Glutamatergic neuron (in vitro differentiated cells): ENCODE data around the gene MAP4K4. TPM values are rescaled to one million over a fixed set of nuclear protein-coding genes. Genes with fewer than 3 reads are reported as not detected.
"Not testable (repeated sequence)": the region's sequence is repeated elsewhere in the genome, so short reads cannot be mapped to it uniquely, and the experiment has no call there.

Source experiments
- DNase-seq: peaks from one replicate; pipeline ENCODE4 v3.0.0; 2022
- H3K27ac Mint-ChIP-seq: one replicate; pipeline ENCODE4 v1.8.0; 2020; ENCODE audit warnings: mild to moderate bottlenecking, mixed read lengths, inconsistent platforms; ENCODE audit not compliant: unreplicated experiment
- H3K27me3 Mint-ChIP-seq: one replicate; pipeline ENCODE4 v1.8.0; 2020; ENCODE audit warnings: mild to moderate bottlenecking, moderate library complexity, mixed read lengths, inconsistent platforms; ENCODE audit not compliant: unreplicated experiment
- H3K36me3 Mint-ChIP-seq: one replicate; pipeline ENCODE4 v1.8.0; 2020; ENCODE audit warnings: mild to moderate bottlenecking, mixed read lengths, inconsistent platforms; ENCODE audit not compliant: unreplicated experiment
- H3K4me1 Mint-ChIP-seq: one replicate; pipeline ENCODE4 v1.8.0; 2020; ENCODE audit warnings: mild to moderate bottlenecking, low read depth, mixed read lengths, inconsistent platforms; ENCODE audit not compliant: unreplicated experiment
- H3K4me3 Mint-ChIP-seq: one replicate; pipeline ENCODE4 v1.8.0; 2020; ENCODE audit warnings: mild to moderate bottlenecking, mixed read lengths, inconsistent platforms; ENCODE audit not compliant: unreplicated experiment
- H3K9me3 Mint-ChIP-seq: one replicate; pipeline ENCODE4 v1.8.0; 2020; ENCODE audit warnings: mild to moderate bottlenecking, moderate library complexity, mixed read lengths, inconsistent platforms; ENCODE audit not compliant: unreplicated experiment
- CTCF ChIP-seq: fragments of 200-600 bp; sonication (generic); IDR thresholded peaks from one replicate; pipeline ENCODE4 v1.5.0; 2021; ENCODE audit not compliant: partially characterized antibody, unreplicated experiment
- total RNA-seq: library from RNA; stranded (reverse); fragmentation: NEBNext Ultra II Directional; extraction: Animal tissue kit (Norgen Biotek cat#: 25700); gene quantifications from one replicate; pipeline ENCODE4 v1.2.1, GENCODE V29; 2021; ENCODE audit not compliant: unreplicated experiment

The MAP4K4 gene
- total RNA-seq, 1 donor from 2014 or later, result 756 TPM

DNA sequence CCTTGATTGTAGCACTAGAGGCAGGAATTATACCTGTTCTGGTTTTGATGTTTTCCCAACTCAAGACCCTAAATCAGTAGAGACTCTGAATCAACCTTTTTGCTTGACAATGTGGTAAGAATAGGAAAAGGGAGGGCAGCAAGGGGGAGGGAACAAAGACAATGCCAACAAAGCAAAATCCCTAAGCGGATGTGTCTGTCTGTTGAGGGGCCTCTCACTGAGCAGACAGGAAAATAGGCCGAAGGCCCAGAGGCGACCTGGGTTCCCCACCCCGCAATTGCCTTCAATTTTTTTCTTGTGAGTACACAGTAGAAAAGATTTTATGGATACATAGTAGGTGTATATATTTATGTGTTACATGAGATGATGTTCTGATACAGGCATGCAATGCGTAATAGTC, 75.6 kb downstream of the MAP4K4 start:
- DNase-seq, result no peak
- peaks cover 35% of the 10 kb centered on the region for H3K9me3 Mint-ChIP-seq
- no peaks in the 10 kb centered on the region for H3K36me3 Mint-ChIP-seq
- H3K27ac Mint-ChIP-seq, result peak overlapping the region; percentile 90
- no peak for TF ChIP-seq CTCF
- H3K4me3 Mint-ChIP-seq, result peak overlapping the region; percentile 64
- peaks cover 78% of the 10 kb centered on the region for H3K4me1 Mint-ChIP-seq
- peaks cover 10% of the 10 kb centered on the region for H3K27me3 Mint-ChIP-seq

DNA sequence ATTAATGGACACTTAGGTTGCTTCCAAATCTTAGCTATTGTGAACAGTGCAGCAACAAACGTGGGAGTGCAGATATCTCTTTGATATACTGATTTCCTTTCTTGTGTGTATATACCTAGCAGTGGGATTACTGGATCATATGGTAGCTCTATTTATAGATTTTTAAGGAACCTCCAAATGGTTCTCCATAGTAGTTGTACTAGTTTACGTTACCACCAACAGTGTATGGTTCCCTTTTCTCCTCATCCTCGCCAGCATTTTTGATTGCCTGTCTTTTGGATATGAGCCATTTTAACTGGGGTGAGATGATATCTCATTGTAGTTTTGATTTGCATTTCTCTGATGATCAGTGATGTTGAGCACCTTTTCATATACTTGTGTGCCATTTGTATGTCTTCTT, 76.5 kb downstream of the MAP4K4 start:
- Mint-ChIP-seq H3K4me3 (peak overlapping the region; percentile 62), H3K9me3 (peaks cover 31% of the 10 kb centered on the region), H3K27ac (peak overlapping the region; percentile 36), H3K27me3 (peaks cover 13% of the 10 kb centered on the region), H3K4me1 (peaks cover 78% of the 10 kb centered on the region)
- DNase-seq, H3K36me3 Mint-ChIP-seq: not testable (repeated sequence)

GRCh38 chr2:101775092-101775491, 77.6 kb downstream of the MAP4K4 start:
- no peak for TF ChIP-seq CTCF
- no peak for DNase-seq
- H3K36me3 Mint-ChIP-seq, result no peaks in the 10 kb centered on the region
- H3K27ac Mint-ChIP-seq, result peak overlapping the region; percentile 80
- H3K9me3 Mint-ChIP-seq, result peaks cover 36% of the 10 kb centered on the region
- peaks cover 84% of the 10 kb centered on the region for H3K4me1 Mint-ChIP-seq
- H3K4me3 Mint-ChIP-seq, result peak overlapping the region; percentile 56
- peaks cover 13% of the 10 kb centered on the region for H3K27me3 Mint-ChIP-seq

DNA sequence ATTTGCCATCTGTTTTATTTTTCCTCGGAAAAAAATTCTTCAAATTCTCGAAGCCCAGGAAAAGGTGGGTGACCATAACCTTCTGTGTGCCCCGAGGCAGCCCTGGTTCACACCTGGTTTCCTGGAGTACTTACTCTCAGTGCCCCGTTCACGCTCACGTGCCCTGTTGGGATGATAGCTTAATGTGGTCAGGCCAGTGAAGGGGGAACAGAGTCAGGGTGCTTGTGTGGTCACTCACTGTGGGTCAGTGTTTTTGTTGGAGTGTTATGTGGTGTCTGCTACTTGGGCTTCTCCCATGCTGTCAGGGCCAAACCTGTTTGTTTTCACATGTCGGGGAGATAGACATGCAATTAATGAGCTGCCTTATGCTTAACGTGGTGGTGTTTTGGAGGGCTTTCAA, 78.1 kb downstream of the MAP4K4 start:
- no peak for DNase-seq
- peak overlapping the region; percentile 80 for H3K27ac Mint-ChIP-seq
- TF ChIP-seq CTCF, result no peak
- H3K27me3 Mint-ChIP-seq, result peaks cover 14% of the 10 kb centered on the region
- no peaks in the 10 kb centered on the region for H3K36me3 Mint-ChIP-seq
- H3K4me3 Mint-ChIP-seq, result peak overlapping the region; percentile 71
- peaks cover 87% of the 10 kb centered on the region for H3K4me1 Mint-ChIP-seq
- peaks cover 37% of the 10 kb centered on the region for H3K9me3 Mint-ChIP-seq

DNA sequence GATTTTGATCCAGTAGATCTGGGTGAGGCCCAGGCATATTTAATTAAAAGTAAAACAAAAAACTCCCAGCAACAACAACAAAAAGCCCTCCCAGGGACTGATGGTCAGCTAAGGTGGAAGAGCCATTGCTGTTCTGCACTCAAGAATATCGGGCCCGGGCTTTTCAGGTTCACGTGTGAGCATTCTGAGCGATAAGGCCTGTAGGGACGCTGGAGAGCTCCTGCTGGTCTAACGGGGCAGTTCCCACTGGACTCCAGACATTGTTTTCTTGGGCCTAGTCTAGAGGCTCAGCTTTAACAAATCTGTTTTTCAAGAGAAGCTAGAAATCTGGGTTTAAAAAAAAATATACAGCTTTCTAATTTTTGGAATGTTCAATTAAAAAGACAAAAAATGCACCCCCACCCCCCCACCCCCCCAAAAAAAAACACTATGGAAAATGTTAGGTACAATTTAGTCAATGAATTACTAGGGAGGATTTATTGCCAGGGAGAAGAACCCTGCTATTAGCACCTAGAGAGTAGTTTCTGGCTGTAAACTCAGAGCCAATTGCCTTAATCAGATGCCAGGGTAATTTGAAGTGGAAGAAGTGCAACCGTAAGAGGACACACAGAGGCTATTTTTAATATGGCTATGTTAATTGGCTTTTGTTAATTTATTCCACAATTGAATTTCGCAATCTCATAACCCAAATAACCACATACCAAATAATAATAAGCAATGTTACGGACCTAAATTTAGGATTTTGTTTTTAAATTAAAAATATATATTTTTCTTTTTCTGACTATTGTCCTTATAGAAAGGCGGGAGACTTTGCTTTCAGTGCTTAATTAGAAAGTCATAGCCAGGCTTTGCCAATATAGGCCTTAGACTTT, 78.9 kb downstream of the MAP4K4 start:
- Mint-ChIP-seq H3K4me1 (peaks cover 85% of the 10 kb centered on the region), H3K9me3 (peaks cover 37% of the 10 kb centered on the region), H3K27me3 (peaks cover 15% of the 10 kb centered on the region), H3K36me3 (no peaks in the 10 kb centered on the region), H3K27ac (peak overlapping the region; percentile 98), H3K4me3 (peak overlapping the region; percentile 83)
- no peak for TF ChIP-seq CTCF
- peak; percentile 55 for DNase-seq
